ENCODE data around the gene RNF19B.

DNA sequence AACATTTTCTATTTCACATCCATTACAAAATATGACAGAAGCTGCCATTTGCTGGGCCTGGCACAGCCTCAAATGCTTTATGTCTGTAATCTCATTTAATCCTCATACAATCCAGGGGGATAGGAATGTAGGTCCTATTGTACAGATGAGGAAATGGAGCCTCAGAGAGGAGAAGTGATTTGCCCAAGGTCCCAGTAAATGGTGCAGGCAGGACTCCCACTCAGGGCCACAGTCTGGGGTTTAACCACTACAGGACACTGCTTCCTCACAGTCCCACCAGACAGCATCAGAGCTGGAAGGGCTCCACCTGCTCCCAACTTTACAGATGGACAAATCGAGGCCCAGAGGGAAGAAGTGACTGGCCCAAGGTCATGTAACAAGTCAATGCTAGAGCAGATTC is 20.6 kb upstream of the RNF19B start:
- TF ChIP-seq EZH2 (IDR thresholded peaks at IDR 0.05) = no peak
- TF ChIP-seq, protein P1, sequence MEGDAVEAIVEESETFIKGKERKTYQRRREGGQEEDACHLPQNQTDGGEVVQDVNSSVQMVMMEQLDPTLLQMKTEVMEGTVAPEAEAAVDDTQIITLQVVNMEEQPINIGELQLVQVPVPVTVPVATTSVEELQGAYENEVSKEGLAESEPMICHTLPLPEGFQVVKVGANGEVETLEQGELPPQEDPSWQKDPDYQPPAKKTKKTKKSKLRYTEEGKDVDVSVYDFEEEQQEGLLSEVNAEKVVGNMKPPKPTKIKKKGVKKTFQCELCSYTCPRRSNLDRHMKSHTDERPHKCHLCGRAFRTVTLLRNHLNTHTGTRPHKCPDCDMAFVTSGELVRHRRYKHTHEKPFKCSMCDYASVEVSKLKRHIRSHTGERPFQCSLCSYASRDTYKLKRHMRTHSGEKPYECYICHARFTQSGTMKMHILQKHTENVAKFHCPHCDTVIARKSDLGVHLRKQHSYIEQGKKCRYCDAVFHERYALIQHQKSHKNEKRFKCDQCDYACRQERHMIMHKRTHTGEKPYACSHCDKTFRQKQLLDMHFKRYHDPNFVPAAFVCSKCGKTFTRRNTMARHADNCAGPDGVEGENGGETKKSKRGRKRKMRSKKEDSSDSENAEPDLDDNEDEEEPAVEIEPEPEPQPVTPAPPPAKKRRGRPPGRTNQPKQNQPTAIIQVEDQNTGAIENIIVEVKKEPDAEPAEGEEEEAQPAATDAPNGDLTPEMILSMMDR (IDR thresholded peaks at IDR 0.05) = no peak
